IPS DF 4.7 (cell line): ENCODE measurements around the gene NXPH3.

ENCODE experiments used
- DNase-seq: peaks from one replicate; pipeline ENCODE4 v3.0.0-alpha.2; 2013; ENCODE audit warnings: low spot score; ENCODE audit errors: extremely low read depth

The NXPH3 gene

DNA sequence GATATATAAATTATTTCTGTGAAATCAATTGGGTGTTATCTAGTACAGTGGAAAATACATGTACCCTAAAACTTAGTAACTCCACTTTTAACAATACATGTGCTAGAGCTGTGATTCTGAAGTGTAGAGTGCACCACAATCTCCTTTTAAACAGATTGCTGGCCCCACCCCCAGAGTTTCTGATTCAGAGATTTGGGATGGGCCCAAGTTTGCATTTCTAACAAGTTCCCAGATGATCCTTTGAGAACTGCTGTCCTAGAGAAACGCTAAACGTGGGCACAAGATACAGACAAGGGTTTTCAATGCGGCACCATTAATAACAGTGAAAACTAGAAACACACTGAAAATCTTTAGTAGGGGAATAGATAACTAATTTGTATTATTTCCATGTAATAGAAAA is 49.2 kb downstream of the NXPH3 start:
- DNase-seq, result no peak

DNA sequence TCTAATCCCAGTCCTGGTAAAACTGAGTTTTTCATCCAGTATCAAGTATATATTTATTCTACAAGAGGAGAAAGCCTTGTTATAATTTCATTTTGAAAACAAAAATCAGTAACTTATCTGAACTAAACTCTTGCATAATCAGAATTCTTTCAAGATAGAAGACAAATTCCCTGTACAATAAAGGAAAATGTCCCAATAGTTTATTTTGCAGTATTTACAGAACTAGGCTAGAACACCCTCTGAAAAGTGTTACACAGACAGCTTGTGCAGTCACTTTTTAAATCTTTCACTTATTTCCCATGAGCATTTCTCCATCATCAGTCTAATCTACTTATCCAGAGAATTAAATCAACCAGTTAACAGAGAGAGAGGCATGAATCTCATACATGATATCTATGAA is 53.8 kb downstream of the NXPH3 start:
- DNase-seq, result no peak

DNA sequence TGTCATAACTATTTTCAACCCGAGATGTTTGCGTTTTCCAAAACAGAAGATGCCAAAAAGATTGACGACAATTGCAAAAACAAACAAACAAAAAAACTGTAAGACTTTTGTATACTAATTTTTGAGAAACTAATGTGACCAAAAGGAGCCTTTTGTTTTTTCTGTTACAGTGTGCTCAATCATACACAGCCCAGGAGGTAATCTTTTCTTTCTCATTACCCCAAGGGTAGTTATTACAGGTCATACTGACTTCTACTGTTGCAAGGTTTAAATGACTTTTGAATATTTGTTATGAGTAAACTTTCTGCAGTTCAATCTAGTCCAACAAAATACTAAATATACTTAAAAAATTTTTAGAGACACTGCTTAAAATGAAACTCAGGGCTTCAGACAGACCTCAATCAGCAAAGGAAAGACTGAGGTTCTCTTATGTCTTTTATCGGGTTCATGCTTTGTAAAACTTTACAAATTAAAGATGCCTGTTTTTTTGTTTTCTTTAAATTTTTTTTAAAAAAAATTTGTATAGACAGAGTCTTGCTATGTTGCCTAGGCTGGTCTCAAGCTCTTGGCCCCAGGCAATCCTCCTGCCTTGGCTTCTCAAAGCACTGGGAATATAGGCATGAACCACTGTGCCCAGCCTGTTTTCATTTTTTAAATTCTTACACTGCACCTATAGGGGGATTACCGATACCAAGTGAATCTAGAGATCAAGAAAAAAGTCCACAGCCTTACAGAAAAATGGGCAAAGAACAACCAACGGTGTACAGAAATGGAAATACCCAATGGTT is 54.6 kb downstream of the NXPH3 start:
- no peak for DNase-seq

DNA sequence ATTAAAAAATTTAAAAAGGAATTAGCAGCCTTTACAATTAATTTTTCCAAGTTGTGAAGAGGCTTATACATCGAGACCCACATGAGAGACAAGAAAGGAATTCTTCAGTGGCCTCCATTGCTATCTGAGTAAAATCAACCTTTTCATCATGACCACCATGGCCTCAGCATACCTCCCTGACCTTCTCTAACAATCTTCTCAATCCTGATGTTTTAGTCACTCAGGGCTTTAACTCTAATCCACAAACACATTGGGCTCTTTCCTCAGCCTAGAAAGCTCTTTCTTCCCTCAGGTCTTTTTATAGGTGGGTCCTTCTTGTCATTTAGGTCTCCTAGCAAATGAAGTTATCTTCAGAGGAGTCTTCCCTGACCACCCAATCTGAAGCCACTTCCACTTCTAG is 55.8 kb downstream of the NXPH3 start:
- DNase-seq, result no peak
